Measurements from ENCODE around the gene CTTNBP2.

CTTNBP2 gene

DNA sequence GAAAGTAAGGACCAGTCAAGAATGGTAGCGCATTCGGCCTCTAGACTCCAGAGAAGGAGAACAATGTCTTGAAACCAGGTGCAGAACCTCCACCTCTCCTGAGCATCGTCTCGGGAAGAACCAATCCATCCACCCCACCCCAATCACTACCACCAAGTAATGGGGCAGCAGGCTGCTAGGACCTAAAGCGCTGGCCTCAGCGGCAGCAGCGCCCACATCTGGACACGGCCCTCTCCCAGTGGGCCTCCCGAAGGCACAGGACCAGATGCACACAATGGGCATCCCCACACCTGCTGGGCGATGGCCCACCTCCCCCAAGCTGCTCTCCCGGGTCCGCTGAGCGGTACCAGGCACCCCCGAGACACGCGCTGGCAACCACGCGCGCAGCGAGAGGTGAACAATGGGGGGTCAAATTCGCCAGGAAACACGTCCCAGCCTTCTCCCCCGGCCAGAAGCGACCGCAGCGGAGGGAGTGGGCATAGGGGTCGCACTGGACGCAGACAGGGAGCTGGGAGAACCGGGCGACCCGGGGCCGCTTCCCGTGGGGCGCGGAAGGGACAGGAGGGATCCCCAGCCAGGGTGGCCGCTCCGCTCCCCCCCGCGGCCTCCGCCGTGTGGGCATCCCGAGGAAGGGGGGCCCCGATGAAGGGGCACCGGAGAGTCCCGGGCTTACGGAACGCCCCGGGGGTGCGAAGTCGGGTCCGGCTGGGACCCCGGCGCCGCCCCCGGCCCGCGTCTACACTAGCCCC, 506 bp downstream of the CTTNBP2 start:
- in situ Hi-C loops (cut with HindIII; ENCODE audit: low sequenced_read_pairs) = no loop called here

DNA sequence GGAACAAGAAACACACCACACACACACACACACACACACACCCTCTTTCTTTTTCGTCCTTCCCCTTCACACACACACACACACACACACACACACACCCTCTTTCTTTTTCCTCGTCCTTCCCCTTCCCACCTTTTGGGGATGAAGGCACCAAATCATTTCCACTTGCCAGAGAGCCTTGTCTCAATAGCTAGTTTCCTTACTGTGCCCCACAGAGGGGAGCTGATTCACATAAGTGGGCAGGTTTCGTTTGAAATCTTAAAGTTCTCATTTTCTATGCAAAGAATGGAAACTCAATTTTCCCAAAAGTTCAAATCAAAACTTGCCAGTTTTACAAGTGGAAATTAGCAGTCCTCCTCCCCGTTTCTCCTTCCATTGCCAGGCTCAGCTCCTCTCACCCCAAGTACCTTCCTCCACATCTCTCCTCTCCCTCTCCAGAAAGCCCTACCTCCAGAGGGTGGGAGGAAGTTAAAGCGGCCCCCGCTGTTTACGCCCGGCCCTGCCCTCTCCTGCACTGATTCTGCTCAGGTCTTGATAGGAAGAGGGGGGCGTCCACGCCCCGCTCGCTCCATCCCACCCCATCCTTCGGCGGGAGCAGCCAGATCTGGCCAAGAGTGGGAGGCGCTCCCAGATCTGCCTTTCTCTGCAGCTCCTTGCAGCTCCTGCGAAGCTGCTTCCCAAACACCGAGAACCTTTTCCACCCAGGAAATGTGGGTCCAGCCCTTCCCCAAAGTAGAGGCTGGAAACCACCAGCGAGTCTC, 1.3 kb downstream of the CTTNBP2 start:
- in situ Hi-C loops (cut with HindIII; ENCODE audit: low sequenced_read_pairs) = no loop called here

DNA sequence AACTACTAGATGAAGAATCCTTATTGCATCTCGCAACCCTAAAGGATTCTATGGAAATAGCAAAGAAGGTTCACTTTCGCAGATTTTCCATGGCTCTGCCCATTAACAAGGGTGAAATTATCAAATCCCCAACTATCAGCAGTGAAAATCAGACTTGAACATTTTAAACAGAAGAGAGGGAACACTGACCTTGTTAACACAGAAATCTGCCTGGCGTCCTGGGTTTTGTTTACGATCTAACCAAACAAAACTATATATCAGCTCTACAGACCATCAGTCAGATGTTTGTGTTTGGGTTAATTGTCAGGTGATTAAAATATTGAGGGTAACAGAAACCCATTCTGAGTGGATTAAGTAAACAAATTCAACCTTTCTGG, 1.9 kb downstream of the CTTNBP2 start:
- in situ Hi-C loops (cut with HindIII; ENCODE audit: low sequenced_read_pairs) = no loop called here

DNA sequence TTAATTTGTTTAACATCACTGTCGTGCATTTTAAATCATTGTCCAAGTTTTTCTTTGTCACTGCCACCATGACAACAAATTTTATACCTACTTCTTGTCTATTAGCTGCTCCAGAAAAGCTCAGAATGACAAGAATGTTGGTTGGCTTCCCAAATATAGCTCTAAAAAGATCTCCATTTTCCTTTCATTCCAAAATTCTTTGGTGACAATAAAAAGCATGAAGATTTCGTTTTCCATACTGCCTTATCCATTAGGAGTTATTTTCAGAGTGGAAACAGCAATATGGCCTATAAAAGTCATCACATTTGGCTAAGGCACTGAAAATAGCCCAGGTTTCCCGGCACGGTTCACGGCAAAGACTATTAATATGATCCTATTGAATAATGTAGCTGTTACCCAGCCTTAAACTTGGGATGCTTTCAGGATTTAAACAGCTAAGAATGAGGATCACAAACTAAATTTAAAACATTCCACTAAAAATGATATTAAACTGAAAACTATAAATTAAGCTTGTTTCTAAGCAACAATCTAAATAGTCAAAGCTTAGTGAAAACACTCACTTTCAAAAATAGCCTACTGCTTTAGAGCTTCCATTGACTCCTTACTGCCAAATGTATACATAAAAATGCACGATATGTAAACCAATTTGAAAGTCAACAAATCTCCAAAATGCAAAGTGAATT, 2.7 kb downstream of the CTTNBP2 start:
- in situ Hi-C loops (cut with HindIII; ENCODE audit: low sequenced_read_pairs) = no loop called here

DNA sequence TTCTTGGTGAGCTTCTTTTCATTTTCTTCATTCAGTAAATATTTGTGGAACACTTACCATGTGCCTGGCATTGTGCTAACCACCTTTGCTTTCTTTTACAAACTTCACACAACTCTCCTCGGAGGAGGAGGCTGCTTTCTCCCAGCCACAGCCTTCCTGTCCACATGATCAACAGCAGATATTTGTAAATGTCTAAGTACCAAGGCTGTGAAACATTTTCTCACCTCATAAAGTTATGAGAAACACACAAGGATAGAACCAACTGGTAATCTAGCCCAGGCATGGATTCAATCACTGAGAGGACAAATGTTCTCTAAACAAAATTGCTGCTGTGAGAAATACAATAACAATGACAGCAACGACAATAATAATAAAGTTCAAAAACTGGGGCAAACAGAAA, 3.9 kb downstream of the CTTNBP2 start:
- in situ Hi-C loops (cut with HindIII; ENCODE audit: low sequenced_read_pairs) = no loop called here

DNA sequence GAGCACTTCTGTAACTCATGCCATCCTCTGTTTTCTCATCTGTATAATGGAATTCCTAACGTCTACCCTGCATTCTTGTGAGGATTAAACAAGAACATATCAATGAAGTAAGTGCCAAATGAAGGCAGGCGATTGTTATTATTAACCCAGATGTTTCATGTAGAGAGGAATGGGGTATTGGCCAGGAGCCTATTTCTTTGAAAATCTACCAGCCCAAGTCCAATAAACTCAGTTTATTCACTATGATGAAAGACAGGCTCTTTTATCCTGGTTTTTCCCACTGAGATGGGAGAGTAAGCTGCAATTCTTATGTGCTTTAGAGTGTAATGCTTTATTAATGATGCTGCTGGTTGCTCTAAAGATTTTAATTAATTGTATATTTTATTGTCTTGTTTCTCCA, 9.6 kb downstream of the CTTNBP2 start:
- in situ Hi-C loops (cut with HindIII; ENCODE audit: low sequenced_read_pairs) = no loop called here

DNA sequence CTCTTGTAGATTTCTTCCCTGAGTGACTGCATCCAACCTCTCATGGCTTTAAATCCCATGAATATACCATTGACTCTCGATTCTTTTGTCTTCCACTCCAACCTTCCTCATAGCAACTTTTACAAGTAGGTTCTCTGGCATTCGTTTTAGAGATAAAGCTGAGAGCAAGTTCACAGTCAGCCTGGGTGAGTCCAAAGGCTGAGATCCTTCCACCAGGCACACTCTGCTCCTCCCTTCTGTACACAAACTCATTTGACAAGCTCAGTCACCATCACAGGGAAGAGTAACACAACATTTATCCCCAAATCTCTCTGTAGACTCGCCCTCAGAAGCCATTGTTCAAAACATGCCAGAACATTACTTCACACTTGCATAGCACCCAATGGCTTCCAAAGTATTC, 10.9 kb downstream of the CTTNBP2 start:
- in situ Hi-C loops (cut with HindIII; ENCODE audit: low sequenced_read_pairs) = no loop called here

DNA sequence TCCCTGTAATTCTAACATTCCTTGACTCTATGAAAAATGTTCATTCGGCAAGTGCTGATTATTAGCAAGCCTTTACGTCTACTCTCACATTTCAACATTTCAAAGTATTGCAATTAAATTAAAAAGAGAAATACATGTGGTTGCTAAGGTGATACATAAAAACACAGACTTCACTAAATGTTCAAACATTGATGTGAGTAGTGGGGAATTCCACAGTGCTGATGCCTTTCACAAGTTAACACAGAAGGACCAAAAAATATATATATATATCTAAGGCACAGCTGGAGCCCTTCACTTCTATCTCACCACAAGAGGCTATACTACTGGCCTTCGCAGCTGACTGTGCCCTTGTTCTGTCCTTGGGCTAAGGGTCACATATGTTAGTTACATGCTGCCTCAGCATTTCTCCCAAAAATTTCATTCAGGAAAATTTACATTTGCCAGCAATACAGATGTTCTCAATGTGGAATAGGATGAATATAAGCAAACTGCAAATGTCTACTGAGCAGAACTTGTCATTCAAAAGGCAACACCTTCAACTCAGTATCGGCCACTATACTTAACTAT, 13.9 kb downstream of the CTTNBP2 start:
- in situ Hi-C loops (cut with HindIII; ENCODE audit: low sequenced_read_pairs) = no loop called here

DNA sequence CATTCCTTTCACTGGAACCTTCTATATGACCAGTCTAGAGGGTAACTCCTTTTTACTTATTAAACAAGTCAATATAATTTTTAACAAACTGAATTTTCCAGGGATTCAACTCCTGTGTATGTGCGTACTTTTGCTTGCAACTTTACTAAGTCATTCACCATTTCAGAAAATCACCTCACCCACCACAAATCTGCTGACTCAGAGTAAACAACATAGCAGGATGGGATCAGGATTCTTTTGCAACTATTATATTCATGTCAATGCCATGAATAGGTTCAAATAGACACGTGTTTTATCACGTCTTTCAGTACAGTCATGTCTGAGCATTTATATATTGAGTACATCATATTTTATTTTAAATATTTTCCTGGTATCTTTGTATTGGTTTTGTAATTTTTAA, 14.5 kb downstream of the CTTNBP2 start:
- in situ Hi-C loops (cut with HindIII; ENCODE audit: low sequenced_read_pairs) = no loop called here

DNA sequence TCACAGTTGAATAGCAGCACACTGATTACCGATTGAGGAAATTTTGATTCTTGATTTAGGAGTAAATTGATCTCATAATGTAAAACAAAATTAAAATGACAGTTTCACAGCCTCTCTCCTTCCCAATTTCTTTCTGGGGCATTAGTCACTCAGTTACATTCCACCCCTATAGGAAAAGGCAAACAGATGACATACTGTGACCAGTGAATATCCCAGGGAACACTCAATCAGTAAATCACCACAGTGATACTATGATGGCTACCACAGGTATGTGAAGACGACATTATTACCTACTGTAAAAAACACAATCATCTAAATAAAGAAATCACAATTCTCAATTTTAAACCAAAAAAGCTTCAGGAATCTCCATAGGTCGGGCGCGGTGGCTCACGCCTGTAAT, 15.5 kb downstream of the CTTNBP2 start:
- in situ Hi-C loops (cut with HindIII; ENCODE audit: low sequenced_read_pairs) = no loop called here

DNA sequence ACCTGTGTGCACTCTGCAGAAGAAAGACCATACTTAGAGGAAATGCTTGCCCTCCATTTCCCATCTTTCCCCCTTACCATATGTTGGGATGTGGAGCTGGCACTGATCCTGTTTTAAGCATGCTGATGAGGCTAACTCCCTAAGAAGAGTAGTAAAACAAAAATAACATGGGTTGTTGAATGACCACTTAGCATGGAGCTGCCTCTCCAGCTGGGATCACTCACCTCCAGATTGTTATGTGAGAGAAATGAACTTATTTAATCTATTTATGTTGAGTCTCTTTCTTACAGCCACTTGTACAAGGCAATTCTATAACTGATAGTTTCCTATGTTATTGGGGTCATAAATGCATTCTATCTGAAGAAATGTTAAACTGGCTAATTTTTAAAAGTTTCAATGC, 17.0 kb downstream of the CTTNBP2 start:
- in situ Hi-C loops (cut with HindIII; ENCODE audit: low sequenced_read_pairs) = no loop called here

DNA sequence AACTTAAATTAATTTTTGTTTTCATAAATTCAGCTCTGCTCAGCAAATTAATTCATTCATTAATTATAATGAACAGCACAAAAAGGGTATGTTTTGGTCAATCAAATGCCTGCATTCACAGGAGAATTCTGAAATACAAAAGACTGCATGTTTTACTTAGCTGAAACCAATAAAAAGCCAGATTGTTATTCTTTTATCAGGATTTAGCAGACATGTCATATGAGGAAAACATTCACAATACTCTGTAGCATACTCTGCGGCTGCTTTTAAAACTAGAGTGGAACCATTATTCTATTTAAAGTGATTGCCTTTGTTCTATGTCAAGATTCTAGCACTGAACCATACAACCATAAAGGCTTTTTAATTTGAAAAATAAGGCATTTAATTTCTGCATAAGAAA, 19.1 kb downstream of the CTTNBP2 start:
- in situ Hi-C loops (cut with HindIII; ENCODE audit: low sequenced_read_pairs) = no loop called here

DNA sequence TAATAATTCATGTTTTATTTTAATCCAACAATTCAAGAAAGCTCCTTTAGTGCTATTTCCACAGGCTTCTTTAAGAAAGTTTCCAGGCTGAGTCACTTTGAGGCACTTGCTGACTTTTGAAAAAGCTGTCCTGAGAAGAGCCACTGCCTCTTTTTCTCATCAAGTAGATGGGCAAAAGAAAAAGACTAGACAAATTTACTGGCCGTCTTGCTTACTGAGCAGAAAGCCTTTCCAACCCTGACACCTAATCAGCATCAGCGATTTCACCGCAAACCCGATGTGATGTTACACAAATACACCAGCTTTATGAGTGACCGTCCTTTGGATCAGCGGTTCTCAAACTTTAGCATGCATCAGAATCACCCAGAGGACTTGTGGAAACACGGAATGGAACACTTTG, 24.3 kb downstream of the CTTNBP2 start:
- in situ Hi-C loops (cut with HindIII; ENCODE audit: low sequenced_read_pairs) = no loop called here

DNA sequence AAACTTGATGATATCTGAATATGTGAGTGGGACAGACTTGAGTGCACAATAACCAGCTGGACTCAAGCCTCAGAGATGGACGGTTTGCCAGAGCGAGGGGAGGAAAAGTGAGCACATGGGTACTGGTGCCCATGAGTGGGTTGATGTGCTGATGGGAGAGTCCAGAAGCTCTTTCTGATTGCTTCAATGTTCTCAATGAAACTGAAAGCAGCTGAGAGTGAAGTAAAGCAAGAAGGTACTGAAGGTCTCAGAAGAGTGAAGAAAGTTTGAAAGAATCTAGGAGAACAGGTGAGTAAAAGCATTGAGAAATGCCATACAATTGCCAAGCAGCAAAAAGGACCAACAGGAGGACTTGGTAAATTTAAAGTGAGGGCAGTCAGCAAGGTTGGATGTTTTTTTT, 28.6 kb downstream of the CTTNBP2 start:
- in situ Hi-C loops (cut with HindIII; ENCODE audit: low sequenced_read_pairs) = no loop called here

DNA sequence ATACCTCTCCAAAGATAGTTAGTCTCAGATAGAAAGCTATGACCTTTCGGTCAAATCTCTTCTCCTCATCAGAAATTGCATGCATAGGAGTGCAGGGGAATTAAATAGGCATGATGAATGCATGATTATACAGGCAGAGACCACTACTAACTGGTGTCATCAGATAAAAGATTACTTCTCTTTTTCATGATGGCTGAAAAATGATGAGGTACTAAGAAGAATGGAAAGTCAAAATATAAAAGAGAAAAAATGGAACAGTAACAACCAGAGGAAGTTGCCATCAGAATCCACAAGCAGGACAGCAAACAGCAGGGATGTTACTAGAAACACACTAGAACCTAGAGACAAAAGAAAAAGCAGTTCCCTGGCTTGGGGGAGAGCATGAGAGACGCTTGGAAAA, 31.6 kb downstream of the CTTNBP2 start:
- in situ Hi-C loops (cut with HindIII; ENCODE audit: low sequenced_read_pairs) = no loop called here

DNA sequence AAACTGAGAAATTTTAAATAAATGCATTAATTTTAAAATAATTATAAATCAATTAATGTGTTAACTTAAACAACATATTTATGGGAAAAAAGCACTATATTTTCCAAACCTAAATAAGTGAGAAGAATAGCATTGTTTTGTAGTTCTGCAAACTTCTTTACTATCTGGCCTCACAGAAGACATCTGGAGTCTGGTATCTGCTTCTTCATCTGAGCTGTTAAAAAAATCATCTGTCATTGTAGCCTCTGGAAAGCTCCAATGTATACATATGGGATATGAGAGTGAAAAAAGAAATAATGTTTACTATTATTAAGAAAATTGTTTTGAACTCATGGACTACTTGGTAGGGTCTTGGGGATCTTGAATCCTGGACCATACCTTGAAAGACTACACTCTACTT, 32.2 kb downstream of the CTTNBP2 start:
- in situ Hi-C loops (cut with HindIII; ENCODE audit: low sequenced_read_pairs) = no loop called here

DNA sequence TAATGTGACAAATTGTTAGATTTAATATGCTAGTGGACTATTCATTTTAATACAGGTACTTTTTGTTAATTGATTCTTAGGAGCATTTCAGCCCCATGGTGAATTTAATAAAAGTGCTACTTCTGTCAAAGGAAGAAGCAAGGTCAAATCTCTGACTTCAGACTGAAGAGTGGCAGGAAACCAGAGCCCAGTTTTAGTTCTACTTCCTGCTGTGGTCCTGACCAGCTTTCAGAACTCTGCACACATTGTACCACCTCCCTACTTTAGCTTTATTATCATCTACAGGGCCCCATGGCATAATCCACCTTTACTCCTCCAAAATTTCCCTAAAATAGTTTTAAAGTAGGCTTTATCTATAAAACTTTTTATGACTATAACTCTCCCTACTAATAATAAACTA, 33.7 kb downstream of the CTTNBP2 start:
- in situ Hi-C loops (cut with HindIII; ENCODE audit: low sequenced_read_pairs) = no loop called here

DNA sequence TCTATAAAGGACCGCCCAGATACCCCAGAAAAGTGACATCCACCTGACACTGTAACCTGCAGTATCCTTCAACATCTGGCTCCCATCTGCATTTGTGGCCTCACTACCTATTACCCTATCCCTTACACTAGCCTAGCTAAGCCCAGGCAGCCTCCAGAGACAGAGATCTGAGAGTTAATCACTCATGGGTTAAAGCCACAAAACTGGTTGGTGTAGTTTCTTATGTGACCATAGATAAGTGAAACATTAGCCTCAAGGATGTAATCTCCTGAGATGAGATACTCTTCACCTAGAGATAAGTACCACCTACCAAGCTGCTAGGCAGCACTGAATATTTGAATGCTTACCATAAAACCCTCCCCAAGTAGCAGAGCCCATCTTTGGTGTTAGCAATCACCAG, 35.4 kb downstream of the CTTNBP2 start:
- in situ Hi-C loops (cut with HindIII; ENCODE audit: low sequenced_read_pairs) = no loop called here

DNA sequence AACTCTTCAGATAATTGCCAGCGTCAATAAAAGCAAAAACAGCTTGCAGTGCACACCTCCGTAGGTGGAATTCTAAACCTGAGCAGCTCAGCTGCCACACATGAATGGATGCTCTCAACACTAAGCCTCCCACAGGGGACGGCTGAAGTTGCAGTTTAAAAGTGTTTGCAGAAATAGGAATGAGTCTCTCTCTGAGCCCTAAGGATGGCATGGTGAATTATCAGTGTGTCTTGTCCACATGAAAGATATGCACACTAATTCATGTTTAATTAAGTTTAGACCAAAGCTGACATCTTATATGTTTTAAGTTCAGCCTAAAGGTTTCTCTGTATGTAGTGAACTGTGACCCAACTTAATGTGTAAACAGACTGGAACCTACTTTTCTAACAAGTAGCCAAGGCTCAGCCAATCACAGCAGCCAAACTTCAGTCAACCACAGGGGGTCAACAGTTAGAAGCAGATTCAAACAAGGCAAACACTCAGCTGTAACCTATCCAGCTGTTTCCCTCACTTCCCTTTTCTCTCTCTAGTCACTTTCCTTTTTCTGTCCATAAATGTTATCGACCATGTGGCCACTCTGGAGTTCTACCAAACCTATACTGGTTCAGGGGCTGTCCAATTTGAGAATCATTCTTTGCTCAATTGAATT, 38.1 kb downstream of the CTTNBP2 start:
- in situ Hi-C loops (cut with HindIII; ENCODE audit: low sequenced_read_pairs) = no loop called here

DNA sequence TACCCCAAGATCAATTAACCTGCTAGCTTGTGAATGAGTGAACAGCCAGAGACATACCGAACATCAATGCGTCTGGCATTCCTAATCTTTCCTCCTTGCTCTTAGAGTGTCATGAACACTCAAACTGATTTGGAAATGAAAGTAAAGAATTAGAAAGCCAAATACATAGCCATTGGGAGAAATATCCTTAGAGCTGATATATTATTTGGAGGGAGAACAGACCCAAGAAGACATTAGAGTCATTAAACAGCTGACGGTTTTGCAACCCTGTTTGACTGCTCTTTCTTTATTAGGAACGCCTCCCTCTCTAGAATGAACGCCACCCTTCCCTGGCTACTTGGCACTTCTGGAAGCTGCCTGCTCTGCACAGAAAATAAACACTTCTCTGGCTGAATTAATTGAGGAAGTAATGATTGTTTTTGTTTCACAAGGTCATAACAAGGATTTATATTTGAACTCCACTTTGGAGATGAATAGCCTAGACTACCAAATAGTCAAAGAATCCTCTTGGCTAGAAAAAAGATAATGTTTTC, 42.8 kb downstream of the CTTNBP2 start:
- in situ Hi-C loops (cut with HindIII; ENCODE audit: low sequenced_read_pairs) = no loop called here

All from DLD1 (cell line).